Measurements from ENCODE around the gene ARHGAP6.

Gene ARHGAP6

GRCh38 chrX:11351375-11352295, 314.1 kb downstream of the ARHGAP6 start:
- peak; percentile 91 for DNase-seq (ENCODE audit: low read depth)

- DNase-seq (ENCODE audit: low read depth), result no peak
These were observed 315.9 kb downstream of the ARHGAP6 start for GRCh38 chrX:11349661-11350337.

- no peak for DNase-seq (ENCODE audit: low read depth)
These were observed 316.7 kb downstream of the ARHGAP6 start for GRCh38 chrX:11349020-11349419.

GRCh38 chrX:11347300-11347699, 318.4 kb downstream of the ARHGAP6 start:
- no peak for DNase-seq (ENCODE audit: low read depth)

GRCh38 chrX:11346121-11346682, 319.5 kb downstream of the ARHGAP6 start:
- no peak for DNase-seq (ENCODE audit: low read depth)

GRCh38 chrX:11342673-11343072, 323.0 kb downstream of the ARHGAP6 start:
- no peak for DNase-seq (ENCODE audit: low read depth)

GRCh38 chrX:11341274-11342201, 324.2 kb downstream of the ARHGAP6 start:
- DNase-seq (ENCODE audit: low read depth), result peak; percentile 93

- no peak for DNase-seq (ENCODE audit: low read depth)
These were observed 328.3 kb downstream of the ARHGAP6 start for GRCh38 chrX:11337292-11338009.

- DNase-seq (ENCODE audit: low read depth), result no peak
These were observed 329.5 kb downstream of the ARHGAP6 start for GRCh38 chrX:11336201-11336600.

- peak; percentile 10 for DNase-seq (ENCODE audit: low read depth)
These were observed 331.6 kb downstream of the ARHGAP6 start for GRCh38 chrX:11334165-11334564.

GRCh38 chrX:11331788-11332187, 333.9 kb downstream of the ARHGAP6 start:
- DNase-seq (ENCODE audit: low read depth), result no peak

- peak; percentile 23 for DNase-seq (ENCODE audit: low read depth)
These were observed 336.7 kb downstream of the ARHGAP6 start for GRCh38 chrX:11329021-11329420.

- no peak for DNase-seq (ENCODE audit: low read depth)
These were observed 337.6 kb downstream of the ARHGAP6 start for GRCh38 chrX:11328134-11328533.

- DNase-seq (ENCODE audit: low read depth), result peak; percentile 38
These were observed 343.7 kb downstream of the ARHGAP6 start for GRCh38 chrX:11321986-11322385.

- DNase-seq (ENCODE audit: low read depth), result peak; percentile 67
These were observed 345.8 kb downstream of the ARHGAP6 start for GRCh38 chrX:11319806-11320520.

- no peak for DNase-seq (ENCODE audit: low read depth)
These were observed 354.0 kb downstream of the ARHGAP6 start for GRCh38 chrX:11311706-11312105.

- DNase-seq (ENCODE audit: low read depth), result peak; percentile 16
These were observed 356.5 kb downstream of the ARHGAP6 start for GRCh38 chrX:11309220-11309619.

GRCh38 chrX:11305641-11306040, 360.1 kb downstream of the ARHGAP6 start:
- no peak for DNase-seq (ENCODE audit: low read depth)

GRCh38 chrX:11304829-11305228, 360.9 kb downstream of the ARHGAP6 start:
- DNase-seq (ENCODE audit: low read depth), result no peak

GRCh38 chrX:11298600-11298999, 367.1 kb downstream of the ARHGAP6 start:
- DNase-seq (ENCODE audit: low read depth), result no peak
